Hypothalamus (tissue), 51 donors: ENCODE data around the gene CHCHD6.

Experiments used
- DNase-seq, 51 donors: peaks; one replicate each; lab custom pipeline; 2025; lab: John Stamatoyannopoulos, UW

The CHCHD6 gene

GRCh38 chr3:126703512-126704493, at the start of gene CHCHD6:
Gene CHCHD6 (plus strand): TSS chr3:126704240. CDS start chr3:126704313, 73 bp downstream.
- DNase-seq: peak; percentile 76 to 97 (median 90)

- DNase-seq: peak in 49 of 51 donors; percentile 8 to 83 (median 64)
These were observed 49.3 kb upstream of the CHCHD6 start, which contains the start of gene TXNRD3 for GRCh38 chr3:126654571-126655383. Gene TXNRD3 (minus strand): TSS chr3:126655124.

- no peak for DNase-seq
These were observed 48.2 kb upstream of the CHCHD6 start for GRCh38 chr3:126655887-126656286.

- no peak for DNase-seq
These were observed 47.5 kb upstream of the CHCHD6 start for GRCh38 chr3:126656371-126657134.

- DNase-seq: no peak
These were observed 46.1 kb upstream of the CHCHD6 start for GRCh38 chr3:126657901-126658300.

- DNase-seq: no peak
These were observed 45.5 kb upstream of the CHCHD6 start for GRCh38 chr3:126658584-126658983.

- no peak for DNase-seq
These were observed 43.8 kb upstream of the CHCHD6 start for GRCh38 chr3:126659915-126660886.

- DNase-seq: no peak
These were observed 42.3 kb upstream of the CHCHD6 start for GRCh38 chr3:126661532-126662364.

GRCh38 chr3:126663257-126663656, 40.8 kb upstream of the CHCHD6 start:
- no peak for DNase-seq

- DNase-seq: no peak
These were observed 40.3 kb upstream of the CHCHD6 start for GRCh38 chr3:126663750-126664149.

GRCh38 chr3:126664591-126665214, 39.3 kb upstream of the CHCHD6 start:
- DNase-seq: peak in 1 of 51 donors; percentile 21

GRCh38 chr3:126665221-126665936, 38.7 kb upstream of the CHCHD6 start:
- DNase-seq: no peak

GRCh38 chr3:126665959-126666657, 37.9 kb upstream of the CHCHD6 start:
- no peak for DNase-seq

- no peak for DNase-seq
These were observed 37.1 kb upstream of the CHCHD6 start for GRCh38 chr3:126666658-126667528.

- DNase-seq: no peak
These were observed 36.2 kb upstream of the CHCHD6 start for GRCh38 chr3:126667631-126668449.
